ENCODE data around the gene CCDC112. TPM values are rescaled to one million over a fixed set of nuclear protein-coding genes. Genes with fewer than 3 reads are reported as not detected.

CCDC112 gene
- total and polyA plus RNA-seq, 7 donors, result 0.85 to 2.2 (median 2.0) TPM

DNA sequence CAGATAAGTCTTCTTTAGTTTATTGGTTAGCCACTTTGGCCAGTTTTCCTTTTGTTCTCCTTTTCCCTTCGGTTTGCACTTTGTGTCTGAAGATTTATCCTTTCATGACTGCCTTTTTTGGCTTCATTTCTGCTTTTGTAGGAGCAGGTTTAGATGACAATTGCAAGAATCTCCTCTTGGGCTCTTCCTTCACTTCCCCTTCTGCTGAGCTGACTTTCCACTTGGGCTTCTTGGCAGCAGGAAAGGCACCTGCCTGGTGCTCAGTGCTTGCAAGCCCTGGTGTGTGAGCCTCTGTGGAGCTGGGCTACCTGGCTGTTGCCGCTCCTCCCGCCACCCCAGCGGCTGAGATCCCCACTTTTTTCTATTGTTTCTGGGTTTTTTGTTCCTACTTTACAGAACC, 7.3 kb downstream of the CCDC112 start:
- DNase-seq, result no peak
- Histone ChIP-seq H3K27me3 (ENCODE audit: insufficient read depth in 3 of 3, low read length in 2 of 3) (no peaks in the 10 kb centered on the region), H3K9me3 (no peaks in the 10 kb centered on the region), H3K27ac (no peak overlapping the region), H3K36me3 (ENCODE audit: insufficient read depth in 1 of 2, low read depth in 1 of 2) (no peaks in the 10 kb centered on the region), H3K4me3 (no peak overlapping the region), H3K4me1 (no peaks in the 10 kb centered on the region)
- ATAC-seq, result no peak
- intact Hi-C loops (cut with DNase I), result no loop called here
- no peak for TF ChIP-seq CTCF (IDR thresholded peaks at IDR 0.05)
- WGBS, 3 donors, result 84 to 90% (median 87%) methylated on average over 4 of the region's 4 CpGs

GRCh38 chr5:115284021-115284420, 12.4 kb downstream of the CCDC112 start:
- no peak for DNase-seq
- H3K27ac ChIP-seq, result no peak overlapping the region
- no peaks in the 10 kb centered on the region for H3K4me1 ChIP-seq
- no peak for ATAC-seq
- 89 to 97% (median 92%) methylated on average over 1 of the region's 1 CpG for WGBS, 3 donors
- no peaks in the 10 kb centered on the region for H3K27me3 ChIP-seq (ENCODE audit: insufficient read depth in 3 of 3, low read length in 2 of 3)
- no peaks in the 10 kb centered on the region for H3K9me3 ChIP-seq
- intact Hi-C loops (cut with DNase I), result no loop called here
- H3K4me3 ChIP-seq, result no peak overlapping the region
- H3K36me3 ChIP-seq (ENCODE audit: insufficient read depth in 1 of 2, low read depth in 1 of 2), result no peaks in the 10 kb centered on the region
- no peak for TF ChIP-seq CTCF (IDR thresholded peaks at IDR 0.05)

DNA sequence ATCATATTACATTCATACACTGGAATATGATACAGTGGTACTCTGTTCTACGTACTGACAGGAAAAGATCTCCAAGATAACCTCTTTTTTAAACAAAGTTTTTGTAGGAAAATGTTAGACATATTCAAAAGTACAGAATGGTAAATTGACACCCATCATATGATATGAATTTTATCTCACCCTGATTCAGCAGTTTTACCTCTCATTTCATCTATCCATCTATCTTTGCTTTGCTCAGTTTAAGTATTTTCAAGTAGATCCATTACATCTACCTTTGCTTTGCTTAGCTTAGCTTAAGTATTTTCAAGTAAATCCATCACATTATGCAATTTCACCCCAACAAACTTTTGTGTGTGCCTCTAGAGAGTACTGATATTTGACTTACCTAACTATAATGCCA, 14.3 kb downstream of the CCDC112 start:
- DNase-seq (no peak), ATAC-seq (no peak)
- no peak for TF ChIP-seq CTCF (IDR thresholded peaks at IDR 0.05)
- H3K4me3 ChIP-seq, result no peak overlapping the region
- no peaks in the 10 kb centered on the region for H3K4me1 ChIP-seq
- H3K9me3 ChIP-seq, result no peaks in the 10 kb centered on the region
- WGBS, 3 donors, result 89 to 100% (median 95%) methylated on average over 1 of the region's 1 CpG
- no peaks in the 10 kb centered on the region for H3K27me3 ChIP-seq (ENCODE audit: insufficient read depth in 3 of 3, low read length in 2 of 3)
- no peaks in the 10 kb centered on the region for H3K36me3 ChIP-seq (ENCODE audit: insufficient read depth in 1 of 2, low read depth in 1 of 2)
- H3K27ac ChIP-seq, result no peak overlapping the region
- intact Hi-C loops (cut with DNase I), result no loop called here

- Histone ChIP-seq H3K27me3 (ENCODE audit: insufficient read depth in 3 of 3, low read length in 2 of 3) (no peaks in the 10 kb centered on the region), H3K4me1 (no peaks in the 10 kb centered on the region), H3K4me3 (no peak overlapping the region), H3K36me3 (ENCODE audit: insufficient read depth in 1 of 2, low read depth in 1 of 2) (peaks cover 4 to 42% of the 10 kb centered on the region in 2 donors), H3K9me3 (no peaks in the 10 kb centered on the region), H3K27ac (no peak overlapping the region)
- WGBS, 3 donors, result 90 to 94% (median 92%) methylated on average over 3 of the region's 3 CpGs
- TF ChIP-seq CTCF (IDR thresholded peaks at IDR 0.05), result no peak
- intact Hi-C loops (cut with DNase I), result no loop called here
- ATAC-seq (no peak), DNase-seq (no peak)
Observed at GRCh38 chr5:115274584-115274983, 21.9 kb downstream of the CCDC112 start.

GRCh38 chr5:115272297-115272958, 24.0 kb downstream of the CCDC112 start:
- Histone ChIP-seq H3K27ac (no peak overlapping the region), H3K9me3 (no peaks in the 10 kb centered on the region), H3K4me3 (no peak overlapping the region), H3K27me3 (ENCODE audit: insufficient read depth in 3 of 3, low read length in 2 of 3) (no peaks in the 10 kb centered on the region), H3K4me1 (no peaks in the 10 kb centered on the region), H3K36me3 (ENCODE audit: insufficient read depth in 1 of 2, low read depth in 1 of 2) (peaks cover 4 to 61% of the 10 kb centered on the region in 2 donors)
- intact Hi-C loops (cut with DNase I), result no loop called here
- 89 to 96% (median 90%) methylated on average over 3 of the region's 3 CpGs for WGBS, 3 donors
- DNase-seq, result no peak
- TF ChIP-seq CTCF (IDR thresholded peaks at IDR 0.05), result no peak
- ATAC-seq, result no peak

Data from psoas muscle (tissue), 8 donors.